KOPT-K1 (cell line): ENCODE results near the gene TLN1.

Source experiments
- H3K27ac ChIP-seq: fragments of 200-600 bp; sonication (generic); 2 replicates; pipeline ENCODE4 v1.5.1; 2016; ENCODE audit warnings: antibody characterized with exemption, mild to moderate bottlenecking, low read depth, low read length; ENCODE audit not compliant: poor library complexity, severe bottlenecking
- H3K36me3 ChIP-seq: fragments of 200-600 bp; sonication (generic); 2 replicates; pipeline ENCODE4 v1.5.1; 2017; ENCODE audit warnings: antibody characterized with exemption, mild to moderate bottlenecking, low read length, moderate library complexity; ENCODE audit not compliant: insufficient read depth
- H3K9me3 ChIP-seq: fragments of 200-600 bp; sonication (generic); 2 replicates; pipeline ENCODE4 v1.5.1; 2017; ENCODE audit warnings: antibody characterized with exemption, low read length, mild to moderate bottlenecking; ENCODE audit not compliant: insufficient read depth, poor library complexity, severe bottlenecking

The TLN1 gene

DNA sequence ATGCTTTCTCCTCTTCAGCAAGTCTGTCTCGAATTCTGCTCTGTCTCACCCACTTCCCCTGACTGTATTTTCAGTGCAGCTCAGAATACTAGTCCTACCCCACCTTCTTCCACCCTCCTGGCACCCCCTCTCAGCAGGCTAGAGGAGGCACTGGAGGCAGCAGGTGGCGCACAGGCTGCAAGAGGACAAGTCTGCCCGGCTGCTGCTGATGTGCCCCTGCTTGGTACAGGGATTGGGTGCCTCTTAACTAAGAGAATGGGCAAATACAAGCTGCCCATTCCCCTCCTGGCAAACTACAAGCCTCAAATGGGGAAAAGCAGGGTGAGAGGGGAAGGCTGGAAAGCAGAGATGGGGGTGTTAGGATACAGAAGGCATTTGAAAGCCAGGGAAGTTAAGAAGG, 5.1 kb downstream of the TLN1 start:
- H3K36me3 ChIP-seq, result peaks cover 51% of the 10 kb centered on the region
- no peaks in the 10 kb centered on the region for H3K9me3 ChIP-seq
- H3K27ac ChIP-seq, result no peak overlapping the region

DNA sequence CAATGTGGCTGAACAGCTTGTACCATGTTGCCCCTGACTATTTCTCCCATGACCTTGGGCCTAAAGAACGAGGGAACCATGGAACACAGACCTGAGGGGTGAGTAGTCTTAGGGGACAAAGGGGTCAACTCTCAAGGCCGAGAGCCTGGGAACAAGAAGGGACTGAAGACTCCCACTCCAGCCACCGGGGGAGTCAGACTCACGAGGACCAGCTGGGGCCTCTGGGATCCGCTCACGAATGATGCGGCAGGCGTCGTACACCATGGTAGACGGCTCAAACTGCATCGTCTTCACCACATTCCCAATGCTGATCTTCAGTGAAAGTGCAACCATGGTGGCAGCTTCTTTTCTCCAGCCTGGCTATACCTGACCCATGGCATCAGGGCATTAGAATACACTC, 6.6 kb downstream of the TLN1 start:
- Histone ChIP-seq H3K9me3 (no peaks in the 10 kb centered on the region), H3K36me3 (peaks cover 66% of the 10 kb centered on the region), H3K27ac (no peak overlapping the region)

DNA sequence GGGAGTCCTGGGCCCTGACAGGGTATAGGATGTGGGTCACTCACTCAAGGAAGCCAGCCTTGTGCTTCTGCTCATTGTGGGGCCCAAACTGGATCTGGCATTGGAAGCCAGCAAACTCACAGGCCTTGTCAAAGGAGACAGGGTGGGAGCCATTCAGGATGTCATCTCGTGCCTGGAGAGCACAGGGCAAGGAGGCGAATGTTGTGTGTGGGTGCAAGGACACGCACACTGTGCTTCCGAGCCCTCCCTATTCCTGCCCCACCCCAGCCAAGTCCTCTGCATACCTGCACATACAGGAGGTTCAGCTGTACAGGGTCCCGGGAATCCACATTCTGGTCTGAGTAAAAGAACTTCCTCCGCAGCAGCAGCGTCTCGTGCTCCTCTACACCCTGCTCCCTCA, 8.1 kb downstream of the TLN1 start:
- Histone ChIP-seq H3K36me3 (peaks cover 81% of the 10 kb centered on the region), H3K27ac (no peak overlapping the region), H3K9me3 (no peaks in the 10 kb centered on the region)

- Histone ChIP-seq H3K27ac (no peak overlapping the region), H3K36me3 (peaks cover 86% of the 10 kb centered on the region), H3K9me3 (no peaks in the 10 kb centered on the region)
Measured at GRCh38 chr9:35723426-35723825, 8.6 kb downstream of the TLN1 start.

DNA sequence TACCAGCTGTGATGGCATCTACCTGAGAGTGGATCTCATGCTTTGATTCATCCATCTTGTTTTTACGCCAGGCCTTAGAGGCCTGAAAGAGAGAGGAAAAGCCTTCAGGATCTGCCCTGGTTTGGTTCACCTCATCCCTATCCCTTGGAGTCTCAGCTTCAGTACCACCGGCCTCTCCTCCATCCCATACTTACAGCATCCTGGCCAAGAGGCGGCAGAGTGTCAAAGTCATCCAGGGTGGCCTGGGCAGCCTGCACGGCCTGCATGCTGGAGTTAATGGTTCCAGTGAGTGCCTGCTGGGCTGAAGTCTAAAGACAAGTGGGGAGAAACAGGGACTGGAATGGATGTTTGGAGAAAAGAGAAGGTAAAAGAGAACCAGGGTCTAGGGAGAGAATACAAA, 12.4 kb downstream of the TLN1 start:
- H3K36me3 ChIP-seq, result peaks cover 100% of the 10 kb centered on the region
- no peaks in the 10 kb centered on the region for H3K9me3 ChIP-seq
- no peak overlapping the region for H3K27ac ChIP-seq

GRCh38 chr9:35718721-35719511, 13.1 kb downstream of the TLN1 start:
- H3K36me3 ChIP-seq, result peaks cover 100% of the 10 kb centered on the region
- H3K9me3 ChIP-seq, result no peaks in the 10 kb centered on the region
- no peak overlapping the region for H3K27ac ChIP-seq

GRCh38 chr9:35717132-35717870, 14.7 kb downstream of the TLN1 start:
- Histone ChIP-seq H3K9me3 (no peaks in the 10 kb centered on the region), H3K27ac (no peak overlapping the region), H3K36me3 (peaks cover 100% of the 10 kb centered on the region)

- Histone ChIP-seq H3K27ac (no peak overlapping the region), H3K36me3 (peaks cover 100% of the 10 kb centered on the region), H3K9me3 (no peaks in the 10 kb centered on the region)
Measured at GRCh38 chr9:35716230-35716629, 15.8 kb downstream of the TLN1 start.

DNA sequence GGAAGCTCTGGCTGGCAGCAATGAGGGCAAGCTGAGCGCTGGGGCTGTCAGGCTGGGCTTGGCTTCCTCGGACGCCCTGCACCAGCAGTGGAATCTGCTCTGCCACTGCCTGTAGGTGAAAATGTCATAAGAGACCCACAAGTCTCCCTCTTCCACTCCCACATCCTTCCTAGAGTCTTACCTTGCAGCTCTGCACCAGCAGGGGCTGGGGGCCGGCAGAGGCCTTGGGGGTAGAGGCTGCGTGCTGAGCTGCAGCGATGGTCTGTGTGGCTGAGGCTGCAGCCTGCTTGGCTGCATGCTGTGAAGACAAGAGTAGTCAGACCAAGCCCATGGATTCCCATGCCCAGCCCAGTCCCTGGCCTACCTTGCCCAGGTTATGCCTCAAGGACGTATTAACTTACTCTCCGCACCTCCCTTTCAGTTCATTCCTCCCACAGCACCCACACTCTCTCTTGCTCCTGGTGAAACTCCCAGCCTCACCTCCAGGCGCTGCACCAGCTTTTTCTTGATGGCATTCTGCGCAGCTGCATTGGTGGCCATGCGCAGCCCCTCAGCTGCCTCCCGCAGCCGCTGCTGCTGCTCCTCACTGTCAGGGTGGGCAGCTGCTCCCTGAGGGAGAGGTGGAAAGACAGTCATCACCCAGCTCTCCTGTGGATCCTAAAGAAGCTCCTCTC, 17.3 kb downstream of the TLN1 start:
- H3K36me3 ChIP-seq, result peaks cover 99% of the 10 kb centered on the region
- H3K27ac ChIP-seq, result no peak overlapping the region
- no peaks in the 10 kb centered on the region for H3K9me3 ChIP-seq

DNA sequence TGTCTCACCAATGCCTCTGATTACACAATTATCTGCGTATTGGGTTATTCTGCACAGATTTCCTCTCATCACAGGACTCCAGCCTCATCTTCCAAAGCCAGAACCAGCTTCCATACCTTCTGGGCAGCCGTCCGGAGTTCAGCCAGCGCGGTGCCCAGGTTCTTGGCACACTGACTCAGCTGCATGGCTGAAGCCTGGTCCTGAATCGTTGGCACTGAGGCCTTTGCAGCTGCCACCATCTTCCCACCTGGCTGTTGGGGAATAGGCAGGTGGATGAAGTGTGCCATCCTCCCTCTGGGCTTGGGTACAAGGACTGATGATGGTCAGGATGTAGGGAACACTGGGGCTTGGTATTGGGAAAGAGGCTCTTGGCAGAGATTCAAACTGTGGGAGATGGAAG, 17.9 kb downstream of the TLN1 start:
- H3K9me3 ChIP-seq, result no peaks in the 10 kb centered on the region
- no peak overlapping the region for H3K27ac ChIP-seq
- peaks cover 97% of the 10 kb centered on the region for H3K36me3 ChIP-seq

DNA sequence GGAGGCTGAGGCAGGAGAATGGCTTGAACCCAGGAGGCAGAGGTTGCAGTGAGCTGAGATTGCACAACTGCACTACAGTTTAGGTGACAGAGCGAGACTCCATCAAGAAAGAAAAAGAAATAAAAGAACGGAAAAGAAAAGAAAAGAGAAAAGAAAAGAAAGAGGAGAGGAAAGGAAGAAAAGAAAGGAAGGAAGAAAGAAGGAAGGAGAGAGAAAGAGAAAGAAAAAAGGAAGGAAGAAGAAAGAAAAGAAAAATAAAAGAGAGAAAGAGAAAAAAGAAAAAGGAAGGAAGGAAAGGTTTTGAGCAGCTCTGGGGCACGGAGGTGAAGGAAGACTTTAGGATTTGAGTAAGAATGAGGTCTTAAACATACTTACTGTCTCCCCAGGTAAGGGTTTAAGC, 18.4 kb downstream of the TLN1 start:
- H3K36me3 ChIP-seq, result peaks cover 97% of the 10 kb centered on the region
- H3K27ac ChIP-seq, result no peak overlapping the region
- H3K9me3 ChIP-seq, result no peaks in the 10 kb centered on the region

DNA sequence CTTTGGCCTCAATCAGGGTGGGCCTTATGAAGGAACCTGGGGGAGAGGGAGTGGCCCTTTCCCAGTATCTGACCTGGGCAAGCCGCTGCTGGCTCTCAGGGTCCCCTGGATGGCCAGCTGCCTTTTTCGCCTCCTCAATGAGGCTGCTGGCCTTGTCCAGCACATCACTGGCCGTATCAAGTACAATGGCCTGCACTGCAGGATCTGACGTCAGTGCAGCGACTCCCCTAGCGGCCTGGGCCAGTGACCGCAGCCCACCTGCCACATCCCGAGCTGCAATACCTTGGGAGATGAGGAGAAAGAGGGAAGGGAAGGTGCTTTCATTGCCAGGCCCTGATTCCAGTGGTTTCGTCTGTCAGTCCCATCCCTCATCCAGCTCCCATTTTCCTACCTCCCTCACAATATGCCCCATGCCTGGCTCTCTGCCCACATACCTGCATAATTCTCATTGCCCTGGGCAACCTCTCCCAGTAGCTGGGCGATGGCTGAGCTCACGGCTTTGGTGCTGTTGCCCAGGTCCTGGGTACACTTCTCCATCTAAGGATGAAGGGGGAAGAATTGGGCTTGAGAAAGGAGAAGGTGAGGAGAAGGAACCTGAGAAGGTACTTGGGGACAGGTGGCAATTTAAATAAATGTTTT, 19.1 kb downstream of the TLN1 start:
- Histone ChIP-seq H3K36me3 (peaks cover 97% of the 10 kb centered on the region), H3K9me3 (no peaks in the 10 kb centered on the region), H3K27ac (no peak overlapping the region)

DNA sequence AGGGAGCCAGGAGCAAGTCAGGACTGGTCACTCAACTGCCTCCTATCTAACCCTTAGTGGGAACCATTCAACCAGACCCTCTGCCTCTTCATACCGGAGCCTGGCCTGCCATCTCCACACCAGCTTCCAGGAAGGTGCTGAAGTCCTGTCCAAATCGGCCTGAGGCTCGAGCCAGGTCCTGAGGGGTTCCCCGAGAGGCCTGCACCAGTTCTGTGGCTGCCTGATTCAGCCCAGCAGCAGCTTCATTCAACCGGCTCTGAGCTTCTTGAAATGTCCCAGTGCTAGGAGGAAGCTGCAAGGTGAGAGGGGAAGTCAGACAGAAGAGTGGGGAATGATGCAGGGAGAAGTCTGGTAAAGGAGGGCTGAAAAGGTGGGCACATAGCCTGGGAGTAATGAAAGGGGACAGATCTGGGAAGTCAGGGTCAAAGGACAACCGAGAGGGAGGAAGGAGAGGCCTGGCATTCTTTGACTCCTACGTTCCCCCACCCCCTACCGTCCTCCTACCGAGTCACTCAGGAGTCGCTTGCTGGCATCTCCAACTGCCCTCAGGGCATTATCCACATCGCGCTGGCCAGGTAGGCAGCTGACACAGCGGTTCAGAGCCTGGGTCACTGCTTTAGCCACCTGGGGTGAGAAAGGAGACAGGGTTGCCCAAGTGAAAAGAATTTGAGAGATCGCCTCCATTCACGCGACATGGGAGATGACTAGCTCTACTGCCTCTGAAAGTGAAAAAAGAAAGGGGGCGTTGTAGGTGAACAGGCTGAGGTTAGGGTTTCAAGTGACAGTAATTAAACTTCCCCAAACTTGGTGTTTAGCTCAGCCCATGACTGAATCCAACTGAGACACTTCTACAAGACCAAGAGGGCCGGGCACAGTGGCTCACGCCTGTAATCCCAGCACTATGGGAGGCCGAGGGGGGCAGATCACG, 20.2 kb downstream of the TLN1 start:
- Histone ChIP-seq H3K9me3 (no peaks in the 10 kb centered on the region), H3K36me3 (peaks cover 97% of the 10 kb centered on the region)

GRCh38 chr9:35710818-35711500, 21.0 kb downstream of the TLN1 start:
- H3K9me3 ChIP-seq, result no peaks in the 10 kb centered on the region
- H3K27ac ChIP-seq, result no peak overlapping the region
- H3K36me3 ChIP-seq, result peaks cover 97% of the 10 kb centered on the region

More for the DNA sequence above, 20.2 kb downstream of the TLN1 start:
- H3K27ac ChIP-seq, result no peak overlapping the region
